Measurements from ENCODE around the gene TMEM9B.

DNA sequence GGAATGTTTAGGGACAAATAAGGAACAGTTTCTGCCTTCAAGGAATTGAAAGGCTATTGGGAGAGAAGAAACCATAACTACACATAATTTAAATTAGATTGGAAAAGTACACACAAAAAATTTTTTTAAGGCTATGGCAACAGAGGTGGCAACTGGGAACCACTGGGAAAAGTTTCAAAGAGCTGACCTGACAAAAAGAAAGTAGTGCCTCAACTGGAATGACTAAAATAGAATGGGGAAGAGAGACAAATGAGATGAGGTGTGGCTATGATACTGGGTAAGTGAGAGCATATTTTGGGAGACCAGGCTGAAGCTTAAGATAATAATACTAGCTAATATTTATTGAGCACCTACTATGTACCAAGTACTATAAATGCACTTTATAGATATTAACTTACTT, 56.1 kb downstream of the TMEM9B start:
- TF ChIP-seq, protein P1, sequence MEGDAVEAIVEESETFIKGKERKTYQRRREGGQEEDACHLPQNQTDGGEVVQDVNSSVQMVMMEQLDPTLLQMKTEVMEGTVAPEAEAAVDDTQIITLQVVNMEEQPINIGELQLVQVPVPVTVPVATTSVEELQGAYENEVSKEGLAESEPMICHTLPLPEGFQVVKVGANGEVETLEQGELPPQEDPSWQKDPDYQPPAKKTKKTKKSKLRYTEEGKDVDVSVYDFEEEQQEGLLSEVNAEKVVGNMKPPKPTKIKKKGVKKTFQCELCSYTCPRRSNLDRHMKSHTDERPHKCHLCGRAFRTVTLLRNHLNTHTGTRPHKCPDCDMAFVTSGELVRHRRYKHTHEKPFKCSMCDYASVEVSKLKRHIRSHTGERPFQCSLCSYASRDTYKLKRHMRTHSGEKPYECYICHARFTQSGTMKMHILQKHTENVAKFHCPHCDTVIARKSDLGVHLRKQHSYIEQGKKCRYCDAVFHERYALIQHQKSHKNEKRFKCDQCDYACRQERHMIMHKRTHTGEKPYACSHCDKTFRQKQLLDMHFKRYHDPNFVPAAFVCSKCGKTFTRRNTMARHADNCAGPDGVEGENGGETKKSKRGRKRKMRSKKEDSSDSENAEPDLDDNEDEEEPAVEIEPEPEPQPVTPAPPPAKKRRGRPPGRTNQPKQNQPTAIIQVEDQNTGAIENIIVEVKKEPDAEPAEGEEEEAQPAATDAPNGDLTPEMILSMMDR (conservative IDR thresholded peaks at IDR 0.05; ENCODE audit: low read length), result no peak
- no peak for TF ChIP-seq EZH2phosphoT487 (IDR thresholded peaks at IDR 0.05; ENCODE audit: borderline replicate concordance)
